Measurements from ENCODE around the gene SLC15A1. TPM values are rescaled to one million over a fixed set of nuclear protein-coding genes. Genes with fewer than 3 reads are reported as not detected.
"Not testable (repeated sequence)": the region's sequence is repeated elsewhere in the genome, so short reads cannot be mapped to it uniquely, and the experiment has no call there.

SLC15A1 gene
- total RNA-seq, 2 experiments from 2014 or later: not detected

DNA sequence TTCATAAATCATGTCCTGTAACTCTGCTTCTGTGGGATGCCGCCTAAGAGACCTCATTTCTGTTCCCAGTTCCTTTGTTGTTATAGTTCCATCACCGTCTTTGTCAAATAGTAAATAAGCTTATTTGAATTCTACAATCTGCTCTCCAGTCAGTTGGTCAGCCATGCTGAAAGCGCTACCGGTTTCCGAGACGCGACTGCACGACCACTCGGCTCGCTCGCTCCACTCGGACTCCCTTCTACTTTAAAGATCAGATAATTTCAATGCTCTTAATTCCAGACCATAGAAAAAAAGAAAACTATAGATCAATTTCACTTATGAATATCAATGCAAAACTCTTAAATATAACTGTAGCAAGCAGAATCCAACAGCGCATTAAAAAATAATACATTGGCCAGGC, 111.4 kb downstream of the SLC15A1 start:
- Mint-ChIP-seq H3K4me1 (ENCODE audit: low read depth) (no peaks in the 10 kb centered on the region), H3K4me3 (no peak overlapping the region), H3K27me3 (no peaks in the 10 kb centered on the region), H3K27ac (no peak overlapping the region), H3K36me3 (ENCODE audit: low read depth) (no peaks in the 10 kb centered on the region), H3K9me3 (no peaks in the 10 kb centered on the region)
- Histone ChIP-seq H3K27me3 (ENCODE audit: control insufficient read depth in 1 of 2, insufficient read depth in 2 of 2, low read length in 2 of 2) (peaks cover 0 to 4% of the 10 kb centered on the region in 2 experiments), H3K4me1 (ENCODE audit: insufficient read depth, low read length) (no peaks in the 10 kb centered on the region), H3K9me3 (ENCODE audit: control insufficient read depth in 1 of 2, insufficient read depth in 1 of 2, low read length in 2 of 2) (no peaks in the 10 kb centered on the region), H3K4me3 (ENCODE audit: low read length) (no peak overlapping the region), H3K27ac (ENCODE audit: low read depth in 1 of 2, low read length in 2 of 2) (no peak overlapping the region), H3K36me3 (ENCODE audit: insufficient read depth, low read length) (no peaks in the 10 kb centered on the region)
- ChIA-PET POLR2A (no interaction called here), CTCF (no interaction called here)
- ATAC-seq (ENCODE audit: poor library complexity) (no peak), DNase-seq (no peak)
- TF ChIP-seq, protein P1, sequence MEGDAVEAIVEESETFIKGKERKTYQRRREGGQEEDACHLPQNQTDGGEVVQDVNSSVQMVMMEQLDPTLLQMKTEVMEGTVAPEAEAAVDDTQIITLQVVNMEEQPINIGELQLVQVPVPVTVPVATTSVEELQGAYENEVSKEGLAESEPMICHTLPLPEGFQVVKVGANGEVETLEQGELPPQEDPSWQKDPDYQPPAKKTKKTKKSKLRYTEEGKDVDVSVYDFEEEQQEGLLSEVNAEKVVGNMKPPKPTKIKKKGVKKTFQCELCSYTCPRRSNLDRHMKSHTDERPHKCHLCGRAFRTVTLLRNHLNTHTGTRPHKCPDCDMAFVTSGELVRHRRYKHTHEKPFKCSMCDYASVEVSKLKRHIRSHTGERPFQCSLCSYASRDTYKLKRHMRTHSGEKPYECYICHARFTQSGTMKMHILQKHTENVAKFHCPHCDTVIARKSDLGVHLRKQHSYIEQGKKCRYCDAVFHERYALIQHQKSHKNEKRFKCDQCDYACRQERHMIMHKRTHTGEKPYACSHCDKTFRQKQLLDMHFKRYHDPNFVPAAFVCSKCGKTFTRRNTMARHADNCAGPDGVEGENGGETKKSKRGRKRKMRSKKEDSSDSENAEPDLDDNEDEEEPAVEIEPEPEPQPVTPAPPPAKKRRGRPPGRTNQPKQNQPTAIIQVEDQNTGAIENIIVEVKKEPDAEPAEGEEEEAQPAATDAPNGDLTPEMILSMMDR (IDR thresholded peaks at IDR 0.05): no peak
- intact Hi-C loops (cut with DNase I, micrococcal nuclease): no loop called here

DNA sequence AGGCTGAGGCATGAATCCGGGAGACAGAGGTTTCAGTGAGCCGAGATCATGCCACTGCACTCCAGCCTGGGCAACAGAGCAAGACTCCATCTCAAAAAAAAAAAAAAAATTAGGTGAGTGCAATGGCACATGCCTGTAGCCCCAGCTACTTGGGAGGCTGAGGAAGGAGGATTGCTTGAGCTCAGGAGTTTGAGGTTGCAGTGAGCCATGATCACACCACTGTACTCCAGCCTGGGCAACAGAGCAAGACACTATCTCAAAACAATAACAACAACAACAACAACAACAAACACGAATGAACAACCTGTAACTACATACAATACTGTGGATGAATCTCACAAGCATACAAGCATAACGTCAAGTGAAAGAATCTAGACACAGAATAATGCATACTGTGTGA, 112.7 kb downstream of the SLC15A1 start:
- H3K27me3 ChIP-seq (ENCODE audit: control insufficient read depth in 1 of 2, insufficient read depth in 2 of 2, low read length in 2 of 2); CTCF ChIA-PET; H3K36me3 ChIP-seq (ENCODE audit: insufficient read depth, low read length); H3K4me1 ChIP-seq (ENCODE audit: insufficient read depth, low read length); H3K9me3 Mint-ChIP-seq; H3K27me3 Mint-ChIP-seq; DNase-seq; H3K9me3 ChIP-seq (ENCODE audit: control insufficient read depth in 1 of 2, insufficient read depth in 1 of 2, low read length in 2 of 2); H3K27ac Mint-ChIP-seq; H3K27ac ChIP-seq (ENCODE audit: low read depth in 1 of 2, low read length in 2 of 2); H3K4me1 Mint-ChIP-seq (ENCODE audit: low read depth); H3K4me3 ChIP-seq (ENCODE audit: low read length); H3K36me3 Mint-ChIP-seq (ENCODE audit: low read depth); H3K4me3 Mint-ChIP-seq; intact Hi-C loops (cut with DNase I, micrococcal nuclease); ATAC-seq (ENCODE audit: poor library complexity): not testable (repeated sequence)
- POLR2A ChIA-PET: interaction anchor here (0.7 kb wide), 1 partner anchor 287 kb away, joined by 3 read pairs; no protein-coding TSS in a partner anchor

DNA sequence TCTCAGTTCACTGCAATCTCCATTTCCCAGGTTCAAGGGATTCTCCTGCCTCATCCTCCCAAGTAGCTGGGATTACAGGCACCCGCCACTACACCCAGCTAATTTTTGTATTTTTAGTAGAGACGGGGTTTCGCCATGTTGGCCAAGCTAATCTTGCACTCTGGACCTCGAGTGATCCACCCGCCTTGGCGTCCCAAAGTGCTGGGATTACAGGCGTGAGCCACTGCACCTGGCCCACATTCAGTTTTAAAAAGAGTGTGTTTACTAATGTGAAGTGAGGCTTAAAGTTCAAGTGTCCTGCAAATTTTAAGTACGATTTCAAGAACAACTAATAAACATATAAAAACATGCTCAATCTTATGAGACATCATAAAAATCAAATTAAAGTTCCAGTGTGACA, 114.1 kb downstream of the SLC15A1 start:
- ATAC-seq (ENCODE audit: poor library complexity); CTCF ChIA-PET; H3K9me3 Mint-ChIP-seq: not testable (repeated sequence)

More for the DNA sequence above, 114.1 kb downstream of the SLC15A1 start:
- POLR2A ChIA-PET; H3K4me3 ChIP-seq (ENCODE audit: low read length); DNase-seq; H3K9me3 ChIP-seq (ENCODE audit: control insufficient read depth in 1 of 2, insufficient read depth in 1 of 2, low read length in 2 of 2); H3K27me3 ChIP-seq (ENCODE audit: control insufficient read depth in 1 of 2, insufficient read depth in 2 of 2, low read length in 2 of 2); H3K4me3 Mint-ChIP-seq; H3K27ac ChIP-seq (ENCODE audit: low read depth in 1 of 2, low read length in 2 of 2); H3K27ac Mint-ChIP-seq; H3K4me1 Mint-ChIP-seq (ENCODE audit: low read depth); H3K36me3 ChIP-seq (ENCODE audit: insufficient read depth, low read length); H3K36me3 Mint-ChIP-seq (ENCODE audit: low read depth); H3K4me1 ChIP-seq (ENCODE audit: insufficient read depth, low read length); intact Hi-C loops (cut with DNase I, micrococcal nuclease); H3K27me3 Mint-ChIP-seq: not testable (repeated sequence)

Other genes starting within 250 kb of the SLC15A1 start
- 10 to 100 TPM; 82.3 to 85.2 TPM for gene STK24, start 175.6 kb downstream of the SLC15A1 start, total RNA-seq
- 10 to 100 TPM; 76.3 to 79.3 TPM for gene DOCK9, start 225.4 kb upstream of the SLC15A1 start, total RNA-seq

Measured in CD4-positive, alpha-beta T cell (primary cell).